ENCODE results near the gene COLEC12. TPM values are rescaled to one million over a fixed set of nuclear protein-coding genes. Genes with fewer than 3 reads are reported as not detected.

COLEC12 gene
- total RNA-seq, 2 experiments from 2014 or later, result not detected

DNA sequence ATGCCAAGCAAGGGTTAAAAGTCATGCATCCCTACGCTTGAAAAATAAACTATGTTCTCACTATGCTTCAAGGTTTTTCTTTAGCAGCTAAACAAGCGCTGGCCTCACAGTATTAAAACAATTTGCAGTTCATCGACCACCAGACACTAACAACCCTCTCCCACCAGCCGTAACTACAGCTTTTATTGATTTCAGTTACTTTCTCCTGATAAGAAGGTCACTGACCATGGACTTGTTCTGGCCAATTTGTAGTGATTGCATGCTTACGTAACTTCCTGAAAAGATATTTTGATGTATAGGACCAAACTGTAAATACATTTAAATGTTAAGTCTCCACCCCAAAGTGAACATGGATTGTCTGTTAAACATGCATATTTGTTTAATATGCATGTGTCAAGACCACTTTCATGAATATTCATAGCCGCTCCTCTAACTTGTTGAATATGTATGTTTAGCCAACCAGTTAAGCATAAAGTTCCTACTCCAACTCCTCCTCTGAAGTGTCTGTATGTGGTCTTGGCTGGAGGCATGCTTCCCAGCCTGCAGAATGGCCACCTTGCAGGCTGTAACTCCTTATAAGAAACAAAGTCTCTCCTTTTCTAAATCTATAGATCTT, 230.9 kb downstream of the COLEC12 start:
- peaks cover 11% of the 10 kb centered on the region for H3K36me3 Mint-ChIP-seq
- H3K27ac Mint-ChIP-seq, result peak overlapping the region; percentile 1
- intact Hi-C loops (cut with micrococcal nuclease), result loop anchor here (2.0 to 5.0 kb wide), 3 partner anchors 157 to 543 kb away; partner anchors contain the start of genes ENOSF1 and YES1
- H3K4me3 Mint-ChIP-seq, result peak overlapping the region; percentile 3
- peaks cover 26% of the 10 kb centered on the region for H3K4me1 Mint-ChIP-seq (ENCODE audit: low read depth)
- H3K27me3 Mint-ChIP-seq, result no peaks in the 10 kb centered on the region
- ChIA-PET POLR2A (no interaction called here), CTCF (no interaction called here)
- no peaks in the 10 kb centered on the region for H3K9me3 Mint-ChIP-seq
- no peak for DNase-seq

DNA sequence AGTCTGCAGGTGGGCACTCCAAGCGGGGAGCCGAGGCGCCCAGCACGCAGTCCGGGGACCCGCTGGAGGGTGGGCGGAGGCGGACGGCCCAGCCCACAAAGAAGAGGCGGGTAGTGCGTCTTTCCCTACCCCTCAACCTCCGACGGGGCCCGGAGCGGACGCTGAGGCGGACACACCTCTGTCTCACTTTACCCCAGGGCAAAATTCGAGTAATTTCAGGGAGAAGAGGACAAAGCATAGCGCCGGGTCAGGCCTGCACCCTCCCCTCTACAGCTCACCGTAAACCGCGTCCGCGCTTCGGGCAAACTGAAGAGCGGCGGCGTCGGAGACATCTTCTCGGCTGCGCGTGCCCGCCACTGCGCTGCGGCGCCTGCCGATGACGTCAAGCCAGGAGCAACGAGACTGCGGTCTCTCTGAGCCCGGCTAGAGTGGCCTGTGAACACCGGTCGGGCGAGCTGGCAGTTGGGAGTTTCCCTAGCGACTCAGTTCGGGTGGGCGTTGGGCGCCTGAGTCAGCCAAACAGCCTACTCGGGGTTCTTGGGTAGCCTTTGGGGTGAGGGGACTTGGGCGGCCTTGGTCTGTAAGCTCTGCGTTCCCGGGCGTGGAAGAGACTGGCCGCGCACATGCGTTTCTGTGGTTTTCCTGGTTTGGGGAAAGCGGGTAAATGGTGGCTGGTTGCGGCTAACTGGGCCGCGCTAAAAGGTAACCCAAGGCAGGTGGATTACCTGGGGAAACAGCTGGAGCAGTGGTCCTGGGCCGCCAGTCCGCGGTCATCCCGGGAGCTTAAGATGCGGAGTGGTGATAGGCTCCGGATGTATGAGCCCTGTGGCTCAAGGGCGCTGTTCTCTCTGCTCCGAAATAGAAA, 232.6 kb downstream of the COLEC12 start, which contains the start of gene THOC1:
TSS of gene THOC1 (minus strand) at position 360 of the 865 bp plus-strand sequence. CDS start at position 332, 28 bp downstream.
- intact Hi-C loops (cut with micrococcal nuclease), result loop anchor here (1.0 to 5.0 kb wide), 5 partner anchors 110 to 545 kb away; partner anchors contain the start of genes ENOSF1, USP14 and YES1
- Mint-ChIP-seq H3K36me3 (peaks cover 23% of the 10 kb centered on the region), H3K27ac (peak within 1 kb of the TSS; percentile 100), H3K4me1 (ENCODE audit: low read depth) (peaks cover 26% of the 10 kb centered on the region), H3K4me3 (peak within 1 kb of the TSS; percentile 99), H3K27me3 (no peaks in the 10 kb centered on the region), H3K9me3 (no peaks in the 10 kb centered on the region)
- POLR2A ChIA-PET, result interaction anchor here (0.9 to 1.9 kb wide), 5 partner anchors 9 to 442 kb away, joined by 3 to 18 read pairs (median 3); partner anchors contain the start of gene USP14
- CTCF ChIA-PET, result interaction anchor here (0.6 to 1.8 kb wide), 7 partner anchors 12 to 571 kb away, joined by 3 to 7 read pairs (median 4); partner anchors contain the start of gene USP14
- peak; percentile 98 for DNase-seq

DNA sequence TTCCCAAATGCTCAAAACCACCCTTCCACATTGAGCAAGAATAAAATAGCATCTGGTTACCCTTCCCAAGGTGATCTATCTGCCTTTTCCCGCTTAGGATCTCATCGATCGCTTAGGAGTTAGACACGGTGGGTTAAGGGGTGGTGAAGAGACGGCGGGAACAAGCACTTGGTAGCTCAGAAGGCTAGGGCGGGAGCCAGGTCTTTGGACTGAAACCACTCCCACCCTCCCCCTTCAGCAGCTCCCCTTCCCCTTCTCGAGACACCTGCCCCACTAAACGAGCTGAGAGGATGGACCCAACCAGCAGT, 233.2 kb downstream of the COLEC12 start:
- H3K4me3 Mint-ChIP-seq, result peak overlapping the region; percentile 99
- peaks cover 26% of the 10 kb centered on the region for H3K4me1 Mint-ChIP-seq (ENCODE audit: low read depth)
- peak overlapping the region; percentile 100 for H3K27ac Mint-ChIP-seq
- no peaks in the 10 kb centered on the region for H3K9me3 Mint-ChIP-seq
- no peak for DNase-seq
- no peaks in the 10 kb centered on the region for H3K27me3 Mint-ChIP-seq
- peaks cover 25% of the 10 kb centered on the region for H3K36me3 Mint-ChIP-seq
- ChIA-PET POLR2A (interaction anchor here (0.9 to 1.9 kb wide), 5 partner anchors 9 to 442 kb away, joined by 3 to 18 read pairs (median 3); partner anchors contain the start of gene USP14), CTCF (interaction anchor here (0.6 to 1.8 kb wide), 6 partner anchors 12 to 572 kb away, joined by 3 to 7 read pairs (median 4); partner anchors contain the start of gene USP14)
- intact Hi-C loops (cut with micrococcal nuclease), result loop anchor here (5.0 kb wide), 2 partner anchors 155 to 445 kb away; partner anchors contain the start of gene ENOSF1

Other genes starting within 250 kb of the COLEC12 start
- gene THOC1, start 232.7 kb downstream of the COLEC12 start, total RNA-seq, result 10 to 100 TPM; 54.0 to 57.9 TPM
- not detected for gene CETN1, start 79.7 kb upstream of the COLEC12 start, total RNA-seq
- gene CLUL1, start 96.3 kb upstream of the COLEC12 start, total RNA-seq, result not detected
- gene TYMS, start 157.0 kb upstream of the COLEC12 start, total RNA-seq, result 100 to 1,000 TPM; 281 to 287 TPM
- gene ENOSF1, start 211.9 kb upstream of the COLEC12 start, total RNA-seq, result 10 to 100 TPM; 59.1 to 61.2 TPM